RWPE1 (cell line): ENCODE data around the gene KIAA1549.

Experiments used
- CTCF ChIA-PET: fragments of 350-600 bp; sonication (Branson Sonifier 250); formaldehyde crosslinking; extraction: SDS; loops from one replicate; lab custom pipeline; 2021; lab: Yijun Ruan, JAX
- POLR2A ChIA-PET: fragments of 400-600 bp; formaldehyde crosslinking; extraction: SDS; loops from one replicate; lab custom pipeline; 2020; ENCODE audit warnings: antibody characterized with exemption; ENCODE audit not compliant: low non-redundant PET; lab: Yijun Ruan, JAX
- DNase-seq: peaks from one replicate; pipeline ENCODE4 v3.0.0; 2012; ENCODE audit warnings: low spot score
- H3K27ac ChIP-seq: fragments of 450-650 bp; 2 replicates; pipeline ENCODE4 v1.5.1; 2017
- CTCF ChIP-seq: fragments of 450-650 bp; conservative IDR thresholded peaks from 2 replicates; pipeline ENCODE4 v1.5.1; 2017; ENCODE audit warnings: low read depth, mild to moderate bottlenecking

The KIAA1549 gene

DNA sequence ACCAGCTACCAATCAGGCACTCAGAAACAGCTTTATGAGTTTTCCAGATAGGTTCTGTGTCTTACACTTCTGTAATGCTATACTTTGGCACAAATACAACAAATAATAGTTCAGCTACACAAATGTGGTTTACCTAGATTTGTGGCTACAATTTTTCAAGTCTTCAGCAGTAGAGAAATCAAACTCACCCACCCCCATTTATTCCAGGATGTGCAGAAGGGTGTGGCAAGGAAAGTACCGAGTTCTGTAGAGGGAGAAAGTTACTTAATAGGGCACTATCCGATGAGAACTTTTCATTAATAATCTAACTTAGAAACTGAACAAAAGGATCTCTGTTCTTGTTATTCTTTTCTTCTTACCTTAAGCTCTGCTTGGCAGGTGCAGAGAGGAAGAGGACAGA, 152.9 kb downstream of the KIAA1549 start:
- CTCF ChIA-PET: no interaction called here
- no peak for DNase-seq
- POLR2A ChIA-PET: no interaction called here
- H3K27ac ChIP-seq: no peak overlapping the region
- TF ChIP-seq CTCF: no peak

DNA sequence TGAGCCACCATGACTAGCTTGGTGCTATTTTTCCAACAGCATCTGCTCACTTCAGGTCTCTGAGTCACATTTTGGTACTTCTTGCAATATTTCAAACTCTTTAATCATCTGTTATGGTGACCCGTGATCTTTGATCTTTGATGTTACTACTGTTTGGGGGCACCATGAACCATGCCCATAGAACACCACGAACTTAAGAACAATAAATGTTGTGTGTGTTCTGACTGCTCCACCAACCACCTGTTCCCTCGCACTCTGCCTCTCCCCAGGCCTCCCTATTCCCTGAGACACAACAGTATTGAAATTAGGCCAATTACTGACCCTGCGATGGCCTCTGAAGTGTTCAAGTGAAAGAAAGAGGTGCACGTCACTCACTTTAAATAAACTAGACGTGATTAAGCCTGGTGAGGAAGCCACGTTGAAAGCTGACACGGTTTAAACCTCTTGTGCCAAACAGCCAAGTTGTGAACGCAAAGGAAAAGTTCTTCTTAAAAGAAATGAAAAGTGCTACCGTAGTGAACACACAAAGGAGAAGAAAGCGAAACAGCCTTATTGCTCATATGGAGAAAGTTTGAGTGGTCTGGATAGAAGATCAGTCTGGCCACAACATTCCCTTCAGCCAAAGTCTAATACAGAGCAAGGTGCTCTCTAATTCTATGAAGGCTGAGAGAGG, 156.0 kb downstream of the KIAA1549 start:
- H3K27ac ChIP-seq: no peak overlapping the region
- no peak for TF ChIP-seq CTCF
- no peak for DNase-seq
- ChIA-PET CTCF (no interaction called here), POLR2A (no interaction called here)

GRCh38 chr7:138822867-138823535, 158.2 kb downstream of the KIAA1549 start:
- no peak for TF ChIP-seq CTCF
- no peak overlapping the region for H3K27ac ChIP-seq
- POLR2A ChIA-PET: no interaction called here
- CTCF ChIA-PET: no interaction called here
- DNase-seq: no peak

DNA sequence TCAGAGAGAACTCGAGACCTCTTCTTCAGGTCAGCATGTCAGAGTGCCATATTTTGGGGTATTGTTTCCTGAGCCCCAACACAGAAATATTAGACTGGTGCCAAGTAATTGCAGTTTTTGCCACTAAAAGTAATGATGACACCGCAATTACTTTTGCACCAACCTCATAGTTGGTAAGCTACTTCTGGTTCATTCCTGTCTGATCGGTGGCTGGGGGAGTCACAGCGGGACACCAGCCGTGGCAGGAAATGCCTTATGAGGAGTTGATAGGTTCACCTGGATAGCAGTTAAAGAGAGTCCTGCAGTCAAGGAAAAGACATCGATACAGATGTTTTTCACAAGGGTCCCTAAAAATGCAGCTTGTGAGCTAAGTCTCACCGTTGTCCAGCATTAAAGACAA, 159.3 kb downstream of the KIAA1549 start:
- TF ChIP-seq CTCF: no peak
- ChIA-PET POLR2A (no interaction called here), CTCF (interaction anchor here (0.7 kb wide), 1 partner anchor 95 kb away, joined by 3 read pairs; no protein-coding TSS in a partner anchor)
- no peak overlapping the region for H3K27ac ChIP-seq
- no peak for DNase-seq

GRCh38 chr7:138819625-138820024, 161.6 kb downstream of the KIAA1549 start:
- no peak overlapping the region for H3K27ac ChIP-seq
- ChIA-PET POLR2A (no interaction called here), CTCF (no interaction called here)
- no peak for DNase-seq
- no peak for TF ChIP-seq CTCF

GRCh38 chr7:138816650-138817049, 164.5 kb downstream of the KIAA1549 start:
- H3K27ac ChIP-seq: no peak overlapping the region
- no peak for DNase-seq
- ChIA-PET POLR2A (no interaction called here), CTCF (interaction anchor here (0.7 kb wide), 1 partner anchor 321 kb away, joined by 3 read pairs; no protein-coding TSS in a partner anchor)
- TF ChIP-seq CTCF: no peak
